HL-60 (cell line): ENCODE measurements around the gene SPATA3.

Source experiments
- CTCF ChIP-seq: IDR thresholded peaks from one replicate; pipeline ENCODE4 v1.5.1; 2011; ENCODE audit warnings: low read length, control low read depth, inconsistent platforms; ENCODE audit not compliant: insufficient read depth
- GABPA ChIP-seq: IDR thresholded peaks from 2 replicates; pipeline ENCODE4 v1.6.1; 2012; ENCODE audit warnings: low read depth
- TF ChIP-seq, protein P1 (sequence below): IDR thresholded peaks from 2 replicates; pipeline ENCODE4 v1.6.1; 2012; ENCODE audit warnings: low read depth; ENCODE audit not compliant: insufficient replicate concordance

- no peak for TF ChIP-seq CTCF
- TF ChIP-seq, protein P1, sequence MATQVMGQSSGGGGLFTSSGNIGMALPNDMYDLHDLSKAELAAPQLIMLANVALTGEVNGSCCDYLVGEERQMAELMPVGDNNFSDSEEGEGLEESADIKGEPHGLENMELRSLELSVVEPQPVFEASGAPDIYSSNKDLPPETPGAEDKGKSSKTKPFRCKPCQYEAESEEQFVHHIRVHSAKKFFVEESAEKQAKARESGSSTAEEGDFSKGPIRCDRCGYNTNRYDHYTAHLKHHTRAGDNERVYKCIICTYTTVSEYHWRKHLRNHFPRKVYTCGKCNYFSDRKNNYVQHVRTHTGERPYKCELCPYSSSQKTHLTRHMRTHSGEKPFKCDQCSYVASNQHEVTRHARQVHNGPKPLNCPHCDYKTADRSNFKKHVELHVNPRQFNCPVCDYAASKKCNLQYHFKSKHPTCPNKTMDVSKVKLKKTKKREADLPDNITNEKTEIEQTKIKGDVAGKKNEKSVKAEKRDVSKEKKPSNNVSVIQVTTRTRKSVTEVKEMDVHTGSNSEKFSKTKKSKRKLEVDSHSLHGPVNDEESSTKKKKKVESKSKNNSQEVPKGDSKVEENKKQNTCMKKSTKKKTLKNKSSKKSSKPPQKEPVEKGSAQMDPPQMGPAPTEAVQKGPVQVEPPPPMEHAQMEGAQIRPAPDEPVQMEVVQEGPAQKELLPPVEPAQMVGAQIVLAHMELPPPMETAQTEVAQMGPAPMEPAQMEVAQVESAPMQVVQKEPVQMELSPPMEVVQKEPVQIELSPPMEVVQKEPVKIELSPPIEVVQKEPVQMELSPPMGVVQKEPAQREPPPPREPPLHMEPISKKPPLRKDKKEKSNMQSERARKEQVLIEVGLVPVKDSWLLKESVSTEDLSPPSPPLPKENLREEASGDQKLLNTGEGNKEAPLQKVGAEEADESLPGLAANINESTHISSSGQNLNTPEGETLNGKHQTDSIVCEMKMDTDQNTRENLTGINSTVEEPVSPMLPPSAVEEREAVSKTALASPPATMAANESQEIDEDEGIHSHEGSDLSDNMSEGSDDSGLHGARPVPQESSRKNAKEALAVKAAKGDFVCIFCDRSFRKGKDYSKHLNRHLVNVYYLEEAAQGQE = no peak
- TF ChIP-seq GABPA = no peak
Measured at GRCh38 chr2:230980468-230980867, 15.5 kb upstream of the SPATA3 start.
